SK-N-SH (cell line): ENCODE results near the gene S100A2. TPM values are rescaled to one million over a fixed set of nuclear protein-coding genes. Genes with fewer than 3 reads are reported as not detected.
"Not testable (repeated sequence)": the region's sequence is repeated elsewhere in the genome, so short reads cannot be mapped to it uniquely, and the experiment has no call there.

Experiments used
- CTCF ChIA-PET: fragments of 300-600, 350-600 bp; formaldehyde crosslinking; extraction: SDS; loops from one replicate; lab custom pipeline; 2021; lab: Yijun Ruan, JAX
- POLR2A ChIA-PET: fragments of 350-600 bp; sonication (Branson Sonifier 250); formaldehyde crosslinking; extraction: SDS; loops from one replicate; lab custom pipeline; 2020; ENCODE audit warnings: antibody characterized with exemption, inconsistent platforms; lab: Yijun Ruan, JAX
- DNase-seq: peaks from one replicate; pipeline ENCODE4 v3.0.0; 2012
- H2AFZ ChIP-seq: fragments of 200-600 bp; sonication (generic); 2 replicates; pipeline ENCODE4 v1.8.1; 2016; ENCODE audit warnings: antibody characterized with exemption, mild to moderate bottlenecking, low read depth
- H3F3A ChIP-seq: fragments of 200-600 bp; sonication (generic); replicated peaks from 2 replicates; pipeline ENCODE3; 2016; ENCODE audit warnings: antibody characterized with exemption, mild to moderate bottlenecking; ENCODE audit not compliant: insufficient read depth
- H3K27ac ChIP-seq, 2 experiments: fragments of 200-500 bp in 1 of 2; fragments of 200-600 bp in 1 of 2; sonication (Bioruptor generic) in 1 of 2; sonication (generic), shearing (Covaris generic) in 1 of 2; 2 replicates each; pipeline versions ENCODE4 v1.5.1 to v1.6.1; 2014 to 2016; ENCODE audit warnings: low read depth in 2 of 2, inconsistent platforms in 1 of 2, low read length in 1 of 2, mild to moderate bottlenecking in 1 of 2, mixed read lengths in 1 of 2
- H3K27me3 ChIP-seq: fragments of 200-600 bp; sonication (generic), shearing (Covaris generic); 2 replicates; pipeline ENCODE4 v1.6.1; 2016; ENCODE audit warnings: mixed run types; ENCODE audit not compliant: insufficient read depth
- H3K36me3 ChIP-seq, 2 experiments: fragments of 200-500 bp in 1 of 2; fragments of 200-600 bp in 1 of 2; sonication (Bioruptor generic) in 1 of 2; sonication (generic) in 1 of 2; replicated peaks in 1 of 2; 2 replicates each; pipeline versions ENCODE3 to v1.5.1; 2014 to 2016; ENCODE audit warnings: low read length in 1 of 2, mild to moderate bottlenecking in 1 of 2; ENCODE audit not compliant: insufficient read depth in 2 of 2, control insufficient read depth in 1 of 2
- H3K4me1 ChIP-seq, 2 experiments: fragments of 200-500 bp in 1 of 2; fragments of 200-600 bp in 1 of 2; sonication (Bioruptor generic) in 1 of 2; sonication (generic), shearing (Covaris generic) in 1 of 2; 2 replicates each; pipeline versions ENCODE4 v1.5.1 to v1.6.1; 2014 to 2016; ENCODE audit warnings: low read depth in 1 of 2, low read length in 1 of 2, mixed run types in 1 of 2; ENCODE audit not compliant: insufficient read depth in 2 of 2, control insufficient read depth in 1 of 2
- H3K4me2 ChIP-seq: fragments of 200-600 bp; sonication (generic), shearing (Covaris generic); 2 replicates; pipeline ENCODE4 v1.6.1; 2017; ENCODE audit warnings: mixed run types
- H3K4me3 ChIP-seq, 2 experiments: fragments of 200-500 bp in 1 of 2; fragments of 200-600 bp in 1 of 2; sonication (Bioruptor generic) in 1 of 2; sonication (generic), shearing (Covaris generic) in 1 of 2; 2 replicates each; pipeline versions ENCODE4 v1.5.1 to v1.8.1; 2014 to 2016; ENCODE audit warnings: low read depth in 2 of 2, inconsistent platforms in 1 of 2, low read length in 1 of 2, mild to moderate bottlenecking in 1 of 2, mixed read lengths in 1 of 2, moderate library complexity in 1 of 2
- H3K79me2 ChIP-seq: fragments of 200-600 bp; sonication (generic); 2 replicates; pipeline ENCODE4 v1.8.1; 2017; ENCODE audit warnings: mild to moderate bottlenecking; ENCODE audit not compliant: insufficient read depth
- H3K9ac ChIP-seq: fragments of 200-600 bp; sonication (generic); 2 replicates; pipeline ENCODE4 v1.6.1; 2017; ENCODE audit warnings: mixed run types
- H3K9me2 ChIP-seq: fragments of 200-600 bp; sonication (generic); 2 replicates; pipeline ENCODE4 v1.6.1; 2017; ENCODE audit warnings: mixed run types
- H3K9me3 ChIP-seq: fragments of 200-600 bp; sonication (generic); 2 replicates; pipeline ENCODE4 v1.6.1; 2017; ENCODE audit warnings: mixed run types, mild to moderate bottlenecking, moderate library complexity
- H4K20me1 ChIP-seq: fragments of 200-600 bp; sonication (generic); 2 replicates; pipeline ENCODE4 v1.6.1; 2017; ENCODE audit warnings: mild to moderate bottlenecking, mixed run types; ENCODE audit not compliant: insufficient read depth
- CHD2 ChIP-seq: fragments of 150-350 bp; IDR thresholded peaks from 2 replicates; pipeline ENCODE4 v1.6.1; 2018; ENCODE audit warnings: low read length; ENCODE audit not compliant: partially characterized antibody
- CTCF ChIP-seq: fragments of 200-600 bp; sonication (generic); IDR thresholded peaks from 2 replicates; pipeline ENCODE4 v1.6.1; 2017; ENCODE audit warnings: antibody characterized with exemption, mild to moderate bottlenecking, moderate library complexity
- FOSL2 ChIP-seq: IDR thresholded peaks from 2 replicates; pipeline ENCODE4 v1.4.0; 2012; ENCODE audit warnings: low read depth, mild to moderate bottlenecking, moderate library complexity, borderline replicate concordance
- NRF1 ChIP-seq: IDR thresholded peaks from 2 replicates; pipeline ENCODE4 v1.6.1; 2012; ENCODE audit warnings: low read depth, mild to moderate bottlenecking, low read length
- RCOR1 ChIP-seq: fragments of 150-350 bp; IDR thresholded peaks from 2 replicates; pipeline ENCODE4 v1.6.1; 2017; ENCODE audit warnings: antibody characterized with exemption, low read length
- WGBS: methylation state at CpG from one replicate; pipeline ENCODE4 v1.1.6; 2017; ENCODE audit warnings: low lambda C conversion rate; 5-methylcytosine and 5-hydroxymethylcytosine counted together
- polyA plus RNA-seq, 3 experiments: library from polyadenylated mRNA; depleted of rRNA; stranded (reverse); fragments of >200 nt; gene quantifications; 2 replicates each; pipeline ENCODE4 v1.2.3, GENCODE V29; 2012

S100A2 gene
- polyA plus RNA-seq, 1 of the 3 experiments (the other 2 are of a cell fraction): 31.4 TPM

GRCh38 chr1:153563991-153564390, 1.7 kb downstream of the S100A2 start (continued):
- TF ChIP-seq CTCF: no peak

- H3F3A ChIP-seq: peaks cover 5% of the 10 kb centered on the region
- H3K9me2 ChIP-seq: no peaks in the 10 kb centered on the region
- no peak overlapping the region for H3K4me3 ChIP-seq
- 0 out of 2 replicates have a peak overlapping the region, but pooled peaks have one; percentile 4 for H3K9ac ChIP-seq
- ChIA-PET POLR2A (no interaction called here), CTCF (interaction anchor here (0.9 to 7.2 kb wide), 9 partner anchors 9 to 69 kb away, joined by 3 to 81 read pairs (median 4); no protein-coding TSS in a partner anchor)
- H3K9me3 ChIP-seq: no peaks in the 10 kb centered on the region
- peaks cover 26% of the 10 kb centered on the region for H3K79me2 ChIP-seq
- no peaks in the 10 kb centered on the region for H3K36me3 ChIP-seq
- H3K27ac ChIP-seq: peak overlapping the region in 1 of 2 experiments; percentile 99; a peak in 1 of 4 replicates
- TF ChIP-seq CHD2 (no peak), RCOR1 (no peak)
- H3K4me2 ChIP-seq: no peak overlapping the region
- 92% methylated on average over 6 of the region's 6 CpGs for WGBS
- no peak for DNase-seq
- H2AFZ ChIP-seq: no peak overlapping the region
- H4K20me1 ChIP-seq: no peaks in the 10 kb centered on the region
- no peaks in the 10 kb centered on the region for H3K27me3 ChIP-seq
- H3K4me1 ChIP-seq: peaks cover 30 to 43% of the 10 kb centered on the region in 2 experiments
Measured at GRCh38 chr1:153563483-153563901, 2.2 kb downstream of the S100A2 start.

- H3F3A ChIP-seq, H3K27ac ChIP-seq, H3K4me2 ChIP-seq, POLR2A ChIA-PET, H3K9me3 ChIP-seq, H3K36me3 ChIP-seq, H3K4me3 ChIP-seq, DNase-seq, H3K9ac ChIP-seq, H3K27me3 ChIP-seq, H2AFZ ChIP-seq, H3K9me2 ChIP-seq, H4K20me1 ChIP-seq: not testable (repeated sequence)
- CTCF ChIA-PET: interaction anchor here (0.7 to 7.2 kb wide), 7 partner anchors 9 to 53 kb away, joined by 3 to 81 read pairs (median 5); partner anchors contain the start of gene S100A6
- 94% methylated on average over 3 of the region's 3 CpGs for WGBS
- peaks cover 20 to 32% of the 10 kb centered on the region in 2 experiments for H3K4me1 ChIP-seq
- peaks cover 26% of the 10 kb centered on the region for H3K79me2 ChIP-seq
Measured at GRCh38 chr1:153562021-153562420, 3.6 kb downstream of the S100A2 start.

- no peak overlapping the region for H3K4me3 ChIP-seq
- no peaks in the 10 kb centered on the region for H3F3A ChIP-seq
- H3K27me3 ChIP-seq: no peaks in the 10 kb centered on the region
- ChIA-PET POLR2A (no interaction called here), CTCF (interaction anchor here (0.7 to 7.2 kb wide), 8 partner anchors 9 to 210 kb away, joined by 3 to 81 read pairs (median 6); partner anchors contain the start of gene S100A6)
- no peak overlapping the region for H2AFZ ChIP-seq
- H3K4me1 ChIP-seq: peaks cover 15 to 27% of the 10 kb centered on the region in 2 experiments
- H3K27ac ChIP-seq: no peak overlapping the region
- no peaks in the 10 kb centered on the region for H3K9me2 ChIP-seq
- H3K36me3 ChIP-seq: no peaks in the 10 kb centered on the region
- no peak overlapping the region for H3K9ac ChIP-seq
- no peak overlapping the region for H3K4me2 ChIP-seq
- no peaks in the 10 kb centered on the region for H3K9me3 ChIP-seq
- H3K79me2 ChIP-seq: peaks cover 26% of the 10 kb centered on the region
- TF ChIP-seq NRF1: no peak
- TF ChIP-seq FOSL2: no peak
- no peak for DNase-seq
- WGBS: 93% methylated on average over 3 of the region's 3 CpGs
- no peaks in the 10 kb centered on the region for H4K20me1 ChIP-seq
Measured at GRCh38 chr1:153561466-153561985, 4.1 kb downstream of the S100A2 start.
